T-helper 22 cell (primary cell): ENCODE measurements around the gene GRN.
"Not testable (repeated sequence)": the region's sequence is repeated elsewhere in the genome, so short reads cannot be mapped to it uniquely, and the experiment has no call there.

Experiments
- DNase-seq: peaks from one replicate; pipeline ENCODE4 v3.0.0-alpha.2; 2020; ENCODE audit warnings: low read depth

The GRN gene

GRCh38 chr17:44361292-44362260 is 16.5 kb downstream of the GRN start:
- no peak for DNase-seq

GRCh38 chr17:44362459-44362948 is 17.4 kb downstream of the GRN start:
- no peak for DNase-seq

- DNase-seq = no peak
Measured at GRCh38 chr17:44362949-44363612, 18.0 kb downstream of the GRN start.

- peak; percentile 32 for DNase-seq
Measured at GRCh38 chr17:44363613-44364159, 18.6 kb downstream of the GRN start, which contains the start of gene FAM171A2. TSS of gene FAM171A2 (minus strand) at chr17:44363853. CDS start at chr17:44363714, 139 bp downstream.

- DNase-seq = not testable (repeated sequence)
Measured at GRCh38 chr17:44365051-44365450, 19.9 kb downstream of the GRN start.

GRCh38 chr17:44367231-44367979 is 22.3 kb downstream of the GRN start:
- no peak for DNase-seq

- not testable (repeated sequence) for DNase-seq
Measured at GRCh38 chr17:44368391-44369243, 23.5 kb downstream of the GRN start.

GRCh38 chr17:44369414-44370023 is 24.4 kb downstream of the GRN start:
- not testable (repeated sequence) for DNase-seq

- no peak for DNase-seq
Measured at GRCh38 chr17:44372036-44372435, 26.9 kb downstream of the GRN start.

- no peak for DNase-seq
Measured at GRCh38 chr17:44374306-44375195, 29.4 kb downstream of the GRN start.

- DNase-seq = no peak
Measured at GRCh38 chr17:44375196-44376017, 30.3 kb downstream of the GRN start.

GRCh38 chr17:44376124-44376523 is 31.0 kb downstream of the GRN start:
- no peak for DNase-seq

- DNase-seq = no peak
Measured at GRCh38 chr17:44376779-44377178, 31.7 kb downstream of the GRN start.

GRCh38 chr17:44378171-44378705 is 33.1 kb downstream of the GRN start:
- no peak for DNase-seq

- no peak for DNase-seq
Measured at GRCh38 chr17:44379887-44380286, 34.8 kb downstream of the GRN start.

GRCh38 chr17:44380767-44381166 is 35.7 kb downstream of the GRN start:
- DNase-seq = no peak

- DNase-seq = no peak
Measured at GRCh38 chr17:44381810-44382305, 36.8 kb downstream of the GRN start.

GRCh38 chr17:44382917-44383316 is 37.8 kb downstream of the GRN start:
- no peak for DNase-seq
